B cell (primary cell): ENCODE data around the gene SLC2A13. TPM values are rescaled to one million over a fixed set of nuclear protein-coding genes. Genes with fewer than 3 reads are reported as not detected.

Source experiments
- ATAC-seq: fragments of 200-7000 bp; cut with Tn5 transposase; one replicate; pipeline ENCODE4 v1.10.0; 2021; ENCODE audit warnings: low read depth, mild to moderate bottlenecking, moderate number of reproducible peaks, moderate library complexity
- CTCF ChIA-PET: fragments of 350-600 bp; sonication (Branson Sonifier 250); formaldehyde crosslinking; loops from one replicate; lab custom pipeline; 2021; ENCODE audit warnings: antibody characterized with exemption, inconsistent platforms; lab: Charles Lee
- POLR2A ChIA-PET: fragments of 350-600 bp; sonication (Branson Sonifier 250); formaldehyde crosslinking; loops from one replicate; lab custom pipeline; 2021; ENCODE audit warnings: antibody characterized with exemption; lab: Charles Lee
- DNase-seq: peaks from one replicate; pipeline ENCODE4 v3.0.0; 2013
- H2AFZ ChIP-seq: 2 replicates; pipeline ENCODE4 v1.6.1; 2012; ENCODE audit warnings: mild to moderate bottlenecking, low read depth, low read length; ENCODE audit not compliant: insufficient read depth, poor library complexity, severe bottlenecking
- H3K27ac ChIP-seq, 2 donors: 1 replicate in 1 of 2; 2 replicates in 1 of 2; pipeline ENCODE4 v1.5.1; 2012 to 2013; ENCODE audit warnings: low read length in 2 of 2, mild to moderate bottlenecking in 2 of 2, moderate library complexity in 1 of 2
- H3K27me3 ChIP-seq, 4 experiments: fragments of 200-600 bp in 1 of 4; sonication (generic) in 1 of 4; replicated peaks in 1 of 4; 1 replicate in 2 of 4; 2 replicates in 2 of 4; pipeline versions ENCODE4 v1.6.1 to v1.7.0; 2013 to 2016; ENCODE audit warnings: low read length in 3 of 4, mild to moderate bottlenecking in 2 of 4, mixed read lengths in 1 of 4, moderate library complexity in 1 of 4; ENCODE audit not compliant: insufficient read depth in 4 of 4, control insufficient read depth in 3 of 4; ENCODE audit errors: control extremely low read depth in 1 of 4
- H3K36me3 ChIP-seq, 2 experiments: replicated peaks in 1 of 2; 1 replicate in 1 of 2; 2 replicates in 1 of 2; pipeline versions ENCODE4 v1.6.1 to v1.7.1; 2013; ENCODE audit warnings: low read length in 1 of 2; ENCODE audit not compliant: insufficient read depth in 2 of 2, control insufficient read depth in 1 of 2; ENCODE audit errors: control extremely low read depth in 1 of 2, extremely low read depth in 1 of 2
- H3K4me1 ChIP-seq, 2 donors: fragments of 200-600 bp in 1 of 2; sonication (generic) in 1 of 2; 1 replicate in 1 of 2; 2 replicates in 1 of 2; pipeline versions ENCODE4 v1.5.1 to v1.6.1; 2013 to 2017; ENCODE audit warnings: low read length in 2 of 2; ENCODE audit not compliant: control insufficient read depth in 2 of 2, insufficient read depth in 2 of 2
- H3K4me2 ChIP-seq: replicated peaks from 2 replicates; pipeline ENCODE3; 2012; ENCODE audit warnings: mild to moderate bottlenecking, low read depth, low read length; ENCODE audit not compliant: poor library complexity, severe bottlenecking
- H3K4me3 ChIP-seq, 5 experiments: fragments of 200-600 bp in 1 of 5; sonication (generic) in 1 of 5; 1 replicate in 3 of 5; 2 replicates in 2 of 5; pipeline versions ENCODE4 v1.5.1 to v1.7.0; 2011 to 2016; ENCODE audit warnings: low read length in 4 of 5, mild to moderate bottlenecking in 4 of 5, low read depth in 2 of 5, control low read depth in 1 of 5, moderate library complexity in 1 of 5; ENCODE audit not compliant: insufficient read depth in 1 of 5; ENCODE audit errors: control extremely low read depth in 1 of 5, extremely low read depth in 1 of 5
- H3K79me2 ChIP-seq: fragments of 200-600 bp; sonication (generic); one replicate; pipeline ENCODE4 v1.6.0; 2016; ENCODE audit warnings: low read length; ENCODE audit not compliant: control insufficient read depth, insufficient read depth
- H3K9ac ChIP-seq: fragments of 200-600 bp; sonication (generic); 2 replicates; pipeline ENCODE4 v1.6.1; 2017; ENCODE audit warnings: mild to moderate bottlenecking, low read length, moderate library complexity
- H3K9me3 ChIP-seq, 3 donors: one replicate each; pipeline versions ENCODE4 v1.6.1 to v1.7.1; 2013; ENCODE audit warnings: low read length in 2 of 3; ENCODE audit not compliant: control insufficient read depth in 2 of 3, insufficient read depth in 1 of 3; ENCODE audit errors: control extremely low read depth in 1 of 3
- H4K20me1 ChIP-seq: 2 replicates; pipeline ENCODE4 v1.6.0; 2012; ENCODE audit warnings: mild to moderate bottlenecking, low read length; ENCODE audit not compliant: insufficient read depth, control insufficient read depth, poor library complexity, severe bottlenecking
- H3K27ac Mint-ChIP-seq: one replicate; pipeline ENCODE4 v1.8.0; 2021; ENCODE audit warnings: mixed read lengths
- H3K27me3 Mint-ChIP-seq: one replicate; pipeline ENCODE4 v1.8.0; 2021; ENCODE audit warnings: mixed read lengths
- H3K4me1 Mint-ChIP-seq: one replicate; pipeline ENCODE4 v1.8.0; 2021; ENCODE audit warnings: mixed read lengths
- H3K4me3 Mint-ChIP-seq: one replicate; pipeline ENCODE4 v1.8.0; 2021; ENCODE audit warnings: mixed read lengths
- H3K9me3 Mint-ChIP-seq: one replicate; pipeline ENCODE4 v1.8.0; 2022; ENCODE audit warnings: mixed read lengths; ENCODE audit not compliant: insufficient read depth
- CTCF ChIP-seq: fragments of 200-600 bp; IDR thresholded peaks from one replicate; pipeline ENCODE4 v1.8.0; 2022; ENCODE audit warnings: antibody characterized with exemption, mild to moderate bottlenecking
- EZH2 ChIP-seq: IDR thresholded peaks from 2 replicates; pipeline ENCODE4 v1.6.1; 2012; ENCODE audit warnings: borderline replicate concordance, low read depth, mild to moderate bottlenecking, moderate library complexity, low read length; ENCODE audit not compliant: insufficient read depth, poor library complexity, severe bottlenecking
- WGBS: methylation state at CpG from one replicate; pipeline ENCODE4 v1.1.5; 2013; ENCODE audit warnings: missing lambda C conversion rate; ENCODE audit not compliant: insufficient coverage; 5-methylcytosine and 5-hydroxymethylcytosine counted together
- intact Hi-C: fragments of 100-400 bp; cut with micrococcal nuclease; formaldehyde crosslinking; loops from one replicate; pipeline ENCODE4 v1.10.0; 2022
- polyA plus RNA-seq: library from polyadenylated mRNA; depleted of rRNA; stranded (reverse); fragments of >200 nt; gene quantifications from 2 replicates; pipeline ENCODE4 v1.2.3, GENCODE V29; 2012
- total RNA-seq, 2 donors: library from RNA; stranded (reverse); fragments of 120-200 nt in 1 of 2; gene quantifications; 1 replicate in 1 of 2; 2 replicates in 1 of 2; pipeline versions ENCODE4 v1.2.3 to v1.2.4, GENCODE V29; 2013 to 2022

Gene SLC2A13
- total and polyA plus RNA-seq, 2 donors (not counting 1 experiment from before 2014, with no cell fraction given) = 2.1 to 8.6 TPM

GRCh38 chr12:40149673-40150260, 43.9 kb upstream of the SLC2A13 start:
- H3K36me3 ChIP-seq = no peaks in the 10 kb centered on the region
- no peaks in the 10 kb centered on the region for H4K20me1 ChIP-seq
- CTCF ChIA-PET = interaction anchor here (0.9 to 12.3 kb wide), 5 partner anchors 42 to 165 kb away, joined by 3 to 195 read pairs (median 3); no protein-coding TSS in a partner anchor
- no peak overlapping the region for H3K4me2 ChIP-seq
- no peak overlapping the region for H3K4me3 ChIP-seq
- DNase-seq (no peak), ATAC-seq (no peak)
- H3K27ac Mint-ChIP-seq = no peak overlapping the region
- no peaks in the 10 kb centered on the region for H3K9me3 ChIP-seq
- no peak overlapping the region for H3K4me3 Mint-ChIP-seq
- POLR2A ChIA-PET = interaction anchor here (0.6 kb wide), 1 partner anchor 84 kb away, joined by 7 read pairs; no protein-coding TSS in a partner anchor
- TF ChIP-seq EZH2 = no peak
- TF ChIP-seq CTCF = no peak
- H3K4me1 ChIP-seq = peaks cover 9 to 10% of the 10 kb centered on the region in 2 donors
- H3K9me3 Mint-ChIP-seq = no peaks in the 10 kb centered on the region
- peaks cover 16% of the 10 kb centered on the region for H3K4me1 Mint-ChIP-seq
- no peaks in the 10 kb centered on the region for H3K79me2 ChIP-seq
- intact Hi-C loops = loop anchor here (5.0 to 10.0 kb wide), 2 partner anchors 42 to 775 kb away; partner anchors contain the start of gene SLC2A13
- no peak overlapping the region for H3K9ac ChIP-seq
- H3K27ac ChIP-seq = no peak overlapping the region
- WGBS = no CpG with 5 or more reads among the region's 1 CpG
- H2AFZ ChIP-seq = no peak overlapping the region
- no peaks in the 10 kb centered on the region for H3K27me3 Mint-ChIP-seq
- H3K27me3 ChIP-seq = no peaks in the 10 kb centered on the region
